DMS153 treated with DMSO at 0.1 percent for 48 hours (cell line): ENCODE results near the gene ADSS1.

ENCODE experiments used
- DNase-seq: peaks from one replicate; lab custom pipeline; 2025; ENCODE audit not compliant: unreplicated experiment; lab: John Stamatoyannopoulos, UW

ADSS1 gene

GRCh38 chr14:104723651-104724406 lies at the start of gene ADSS1:
ADSS1 (plus strand) TSS chr14:104724229; CDS start chr14:104724271, 42 bp downstream.
- DNase-seq = no peak

GRCh38 chr14:104675447-104675846 lies 48.6 kb upstream of the ADSS1 start:
- no peak for DNase-seq

- DNase-seq = no peak
Measured at GRCh38 chr14:104676130-104676693, 47.8 kb upstream of the ADSS1 start.

- no peak for DNase-seq
Measured at GRCh38 chr14:104676694-104677511, 47.1 kb upstream of the ADSS1 start.

DNA sequence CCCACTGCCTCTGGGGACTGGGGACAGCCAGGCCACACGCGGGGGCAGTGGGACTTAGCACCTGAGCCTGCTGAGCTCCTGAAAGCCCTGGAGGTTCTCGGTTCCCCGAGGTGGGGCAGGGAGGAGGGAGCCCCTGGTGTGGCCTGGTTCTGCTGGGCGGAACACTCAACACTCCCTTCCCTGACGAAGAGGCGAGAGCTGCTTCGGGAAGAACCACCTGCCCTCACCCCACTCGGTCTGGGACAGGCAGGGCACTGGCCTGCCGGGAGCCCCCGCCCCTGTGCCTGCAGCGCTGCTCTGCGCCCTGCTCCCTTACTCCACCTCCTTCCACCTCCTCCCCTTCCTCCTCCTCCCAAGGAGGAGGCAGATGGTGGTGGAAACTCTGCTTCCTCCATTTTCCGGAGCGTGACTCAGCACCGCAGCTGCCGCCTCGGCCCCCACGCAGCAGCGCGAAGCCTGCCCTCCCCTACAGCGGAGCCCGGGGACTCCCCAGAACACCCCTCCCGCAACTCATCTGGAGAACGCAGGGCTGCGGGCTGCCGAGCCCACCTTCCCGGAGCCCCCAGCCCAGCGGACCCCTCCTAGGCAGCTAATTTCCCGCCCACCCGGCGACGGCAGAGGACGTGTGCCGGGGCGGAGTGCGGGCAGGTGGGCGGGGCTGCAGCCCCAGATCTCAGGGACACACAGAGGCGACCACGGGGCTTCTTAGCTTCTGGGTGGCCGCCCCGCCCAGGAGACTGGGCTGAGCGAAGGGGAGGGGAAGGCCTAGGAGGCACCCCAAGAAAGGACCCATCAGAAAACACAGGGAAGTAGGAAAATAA lies 46.3 kb upstream of the ADSS1 start:
- no peak for DNase-seq

- DNase-seq = no peak
Measured at GRCh38 chr14:104678346-104678745, 45.7 kb upstream of the ADSS1 start.

DNA sequence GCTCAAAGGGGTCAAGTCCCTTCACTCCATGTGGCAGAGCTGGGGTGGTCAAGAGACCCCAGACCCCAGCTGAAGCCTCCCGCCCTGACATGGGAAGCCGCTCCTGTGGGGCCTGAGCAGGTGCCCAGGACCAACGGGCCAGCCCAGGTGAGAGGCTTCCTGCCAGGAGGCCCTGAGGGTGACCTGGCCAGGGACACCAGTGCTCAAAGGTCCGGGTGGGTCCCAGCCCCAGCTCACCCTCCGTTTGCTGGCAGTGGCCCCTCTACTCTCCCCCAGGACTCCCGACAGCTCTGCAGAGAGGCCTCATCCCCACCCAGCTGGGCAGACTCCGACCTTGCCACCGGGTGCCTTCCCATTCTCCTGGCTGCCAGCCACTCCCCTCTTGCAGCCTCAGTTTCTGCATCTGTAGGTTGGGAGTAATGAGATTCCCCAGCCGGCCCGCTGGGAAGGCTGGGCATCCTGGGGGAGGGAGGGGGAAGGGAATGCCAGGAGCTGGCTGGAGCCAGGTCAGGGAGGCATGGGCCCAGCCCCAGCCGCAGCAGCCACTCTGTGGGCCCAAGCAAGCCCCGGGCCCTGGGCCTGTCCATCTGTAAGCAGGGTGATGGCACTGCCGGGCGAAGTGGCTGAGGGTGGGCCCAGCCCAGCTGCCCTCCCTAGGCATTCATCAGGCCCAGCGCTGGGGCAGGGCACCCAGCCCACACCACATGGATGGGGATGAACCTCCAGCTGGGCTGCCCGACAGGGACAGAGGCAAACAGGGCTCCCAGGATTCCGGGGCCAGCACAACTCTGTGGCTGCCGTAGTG lies 44.9 kb upstream of the ADSS1 start:
- no peak for DNase-seq

- no peak for DNase-seq
Measured at GRCh38 chr14:104680056-104680805, 43.8 kb upstream of the ADSS1 start.

DNA sequence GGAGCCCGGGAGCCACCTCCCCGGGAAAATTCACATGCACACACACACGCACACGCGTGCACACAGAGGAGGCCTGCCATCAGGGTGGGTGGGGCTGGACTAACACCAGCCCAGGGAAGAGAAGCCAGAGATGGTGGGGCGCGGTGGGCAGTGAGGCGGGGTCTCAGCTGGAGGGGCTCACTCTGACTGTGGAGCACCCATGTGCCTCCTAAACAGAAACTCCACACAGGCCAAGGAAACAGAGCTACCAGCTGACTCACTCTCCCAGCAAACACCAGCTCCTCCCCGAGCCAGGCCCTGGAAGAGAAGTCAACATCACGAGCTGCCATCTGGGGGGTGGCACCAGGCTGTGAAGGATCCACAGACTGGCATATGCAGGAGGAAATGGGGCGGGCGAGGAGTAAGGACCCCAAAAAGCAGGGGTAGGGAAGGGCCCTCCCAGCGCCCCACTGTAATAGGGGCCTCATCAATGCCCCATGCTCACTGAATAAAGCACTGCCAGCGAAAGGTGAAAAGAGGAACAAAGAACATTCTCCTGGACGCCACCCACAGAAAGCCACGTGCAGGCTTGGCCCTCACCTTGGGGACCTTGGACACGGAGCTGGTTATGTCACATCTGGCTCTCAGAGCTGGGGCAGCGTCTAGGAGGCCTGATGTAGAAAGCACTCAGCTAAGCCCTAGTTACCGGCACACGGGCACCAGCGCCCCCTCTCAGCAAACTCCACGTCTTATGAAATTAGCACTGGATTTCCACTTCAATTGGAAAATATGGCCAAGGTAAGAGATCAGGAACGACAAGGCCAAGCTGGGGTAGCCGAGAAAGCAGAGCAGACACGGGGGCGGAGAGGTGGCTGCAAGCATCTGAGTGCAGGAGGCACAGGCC lies 43.0 kb upstream of the ADSS1 start:
- no peak for DNase-seq

- DNase-seq = no peak
Measured at GRCh38 chr14:104681689-104682074, 42.3 kb upstream of the ADSS1 start.

GRCh38 chr14:104682107-104682593 lies 41.9 kb upstream of the ADSS1 start:
- no peak for DNase-seq

- DNase-seq = no peak
Measured at GRCh38 chr14:104683653-104684448, 40.2 kb upstream of the ADSS1 start.

DNA sequence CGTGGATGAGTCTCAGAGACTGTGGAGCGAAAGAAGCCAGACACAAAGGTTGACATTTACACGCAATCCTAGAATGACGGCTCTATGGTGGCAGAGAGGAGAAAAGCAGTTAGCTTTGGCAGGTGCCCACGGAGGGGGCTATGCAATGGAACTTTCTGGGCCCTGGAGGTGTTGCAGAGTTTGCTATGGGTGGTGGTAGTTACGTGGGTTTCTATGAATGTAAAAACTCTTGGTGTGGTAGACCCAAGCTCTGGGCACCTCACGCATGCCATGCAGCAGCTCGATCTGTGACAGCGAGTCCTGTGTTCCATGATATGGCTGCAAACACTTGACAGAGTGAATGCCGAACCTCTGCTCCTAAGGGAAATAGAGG lies 39.6 kb upstream of the ADSS1 start:
- DNase-seq = no peak

GRCh38 chr14:104685216-104685997 lies 38.6 kb upstream of the ADSS1 start:
- no peak for DNase-seq

DNA sequence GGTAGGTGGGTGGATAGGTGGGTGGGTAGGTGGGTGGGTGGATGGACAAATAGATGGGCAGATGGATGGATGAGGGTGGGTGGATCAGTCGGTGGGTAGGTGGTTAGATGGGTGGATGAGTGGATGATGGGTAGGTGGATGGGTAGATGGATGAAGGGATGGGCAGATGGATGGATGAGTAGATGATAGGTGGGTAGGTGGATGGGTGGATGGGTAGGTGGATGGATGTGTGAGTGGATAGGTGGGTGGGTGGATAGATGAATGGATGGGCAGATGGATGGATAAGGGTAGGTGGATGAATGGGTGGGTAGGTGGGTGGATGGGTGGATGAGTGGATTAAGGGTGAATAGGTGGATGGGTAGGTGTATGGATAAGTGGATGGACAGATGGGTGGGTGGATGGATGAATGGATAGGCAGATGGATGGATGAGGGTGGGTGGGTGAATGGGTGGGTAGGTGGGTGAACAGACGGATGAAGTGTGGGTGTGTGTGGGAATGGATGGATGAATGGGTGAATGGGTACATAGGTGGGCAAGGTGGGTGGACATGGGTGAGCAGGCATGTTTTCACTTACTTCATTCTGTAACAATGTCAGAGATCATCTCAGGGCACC lies 37.9 kb upstream of the ADSS1 start:
- no peak for DNase-seq
